SK-N-SH (cell line): ENCODE results near the gene KLC1. TPM values are rescaled to one million over a fixed set of nuclear protein-coding genes. Genes with fewer than 3 reads are reported as not detected.
A peak's percentile ranks its signal among the peaks of the same experiment; 100 is the strongest.

Source experiments
- CTCF ChIA-PET: fragments of 300-600, 350-600 bp; formaldehyde crosslinking; extraction: SDS; loops from one replicate; lab custom pipeline; 2021; lab: Yijun Ruan, JAX
- POLR2A ChIA-PET: fragments of 350-600 bp; sonication (Branson Sonifier 250); formaldehyde crosslinking; extraction: SDS; loops from one replicate; lab custom pipeline; 2020; ENCODE audit warnings: antibody characterized with exemption, inconsistent platforms; lab: Yijun Ruan, JAX
- DNase-seq: peaks from one replicate; pipeline ENCODE4 v3.0.0; 2012
- H2AFZ ChIP-seq: fragments of 200-600 bp; sonication (generic); 2 replicates; pipeline ENCODE4 v1.8.1; 2016; ENCODE audit warnings: antibody characterized with exemption, mild to moderate bottlenecking, low read depth
- H3F3A ChIP-seq: fragments of 200-600 bp; sonication (generic); replicated peaks from 2 replicates; pipeline ENCODE3; 2016; ENCODE audit warnings: antibody characterized with exemption, mild to moderate bottlenecking; ENCODE audit not compliant: insufficient read depth
- H3K27ac ChIP-seq, 2 experiments: fragments of 200-500 bp in 1 of 2; fragments of 200-600 bp in 1 of 2; sonication (Bioruptor generic) in 1 of 2; sonication (generic), shearing (Covaris generic) in 1 of 2; 2 replicates each; pipeline versions ENCODE4 v1.5.1 to v1.6.1; 2014 to 2016; ENCODE audit warnings: low read depth in 2 of 2, inconsistent platforms in 1 of 2, low read length in 1 of 2, mild to moderate bottlenecking in 1 of 2, mixed read lengths in 1 of 2
- H3K27me3 ChIP-seq: fragments of 200-600 bp; sonication (generic), shearing (Covaris generic); 2 replicates; pipeline ENCODE4 v1.6.1; 2016; ENCODE audit warnings: mixed run types; ENCODE audit not compliant: insufficient read depth
- H3K36me3 ChIP-seq, 2 experiments: fragments of 200-500 bp in 1 of 2; fragments of 200-600 bp in 1 of 2; sonication (Bioruptor generic) in 1 of 2; sonication (generic) in 1 of 2; replicated peaks in 1 of 2; 2 replicates each; pipeline versions ENCODE3 to v1.5.1; 2014 to 2016; ENCODE audit warnings: low read length in 1 of 2, mild to moderate bottlenecking in 1 of 2; ENCODE audit not compliant: insufficient read depth in 2 of 2, control insufficient read depth in 1 of 2
- H3K4me1 ChIP-seq, 2 experiments: fragments of 200-500 bp in 1 of 2; fragments of 200-600 bp in 1 of 2; sonication (Bioruptor generic) in 1 of 2; sonication (generic), shearing (Covaris generic) in 1 of 2; 2 replicates each; pipeline versions ENCODE4 v1.5.1 to v1.6.1; 2014 to 2016; ENCODE audit warnings: low read depth in 1 of 2, low read length in 1 of 2, mixed run types in 1 of 2; ENCODE audit not compliant: insufficient read depth in 2 of 2, control insufficient read depth in 1 of 2
- H3K4me2 ChIP-seq: fragments of 200-600 bp; sonication (generic), shearing (Covaris generic); 2 replicates; pipeline ENCODE4 v1.6.1; 2017; ENCODE audit warnings: mixed run types
- H3K4me3 ChIP-seq, 2 experiments: fragments of 200-500 bp in 1 of 2; fragments of 200-600 bp in 1 of 2; sonication (Bioruptor generic) in 1 of 2; sonication (generic), shearing (Covaris generic) in 1 of 2; 2 replicates each; pipeline versions ENCODE4 v1.5.1 to v1.8.1; 2014 to 2016; ENCODE audit warnings: low read depth in 2 of 2, inconsistent platforms in 1 of 2, low read length in 1 of 2, mild to moderate bottlenecking in 1 of 2, mixed read lengths in 1 of 2, moderate library complexity in 1 of 2
- H3K79me2 ChIP-seq: fragments of 200-600 bp; sonication (generic); 2 replicates; pipeline ENCODE4 v1.8.1; 2017; ENCODE audit warnings: mild to moderate bottlenecking; ENCODE audit not compliant: insufficient read depth
- H3K9ac ChIP-seq: fragments of 200-600 bp; sonication (generic); 2 replicates; pipeline ENCODE4 v1.6.1; 2017; ENCODE audit warnings: mixed run types
- H3K9me2 ChIP-seq: fragments of 200-600 bp; sonication (generic); 2 replicates; pipeline ENCODE4 v1.6.1; 2017; ENCODE audit warnings: mixed run types
- H3K9me3 ChIP-seq: fragments of 200-600 bp; sonication (generic); 2 replicates; pipeline ENCODE4 v1.6.1; 2017; ENCODE audit warnings: mixed run types, mild to moderate bottlenecking, moderate library complexity
- H4K20me1 ChIP-seq: fragments of 200-600 bp; sonication (generic); 2 replicates; pipeline ENCODE4 v1.6.1; 2017; ENCODE audit warnings: mild to moderate bottlenecking, mixed run types; ENCODE audit not compliant: insufficient read depth
- CHD2 ChIP-seq: fragments of 150-350 bp; IDR thresholded peaks from 2 replicates; pipeline ENCODE4 v1.6.1; 2018; ENCODE audit warnings: low read length; ENCODE audit not compliant: partially characterized antibody
- EP300 ChIP-seq, 2 experiments: IDR thresholded peaks; 2 replicates each; pipeline versions ENCODE4 v1.4.0 to v1.6.1; 2012; ENCODE audit warnings: borderline replicate concordance in 1 of 2, low read depth in 1 of 2, low read length in 1 of 2
- EZH2phosphoT487 ChIP-seq: fragments of 200-600 bp; sonication (generic); IDR thresholded peaks from 2 replicates; pipeline ENCODE4 v1.6.1; 2017; ENCODE audit warnings: low read depth, mixed run types, mild to moderate bottlenecking, antibody characterized with exemption, moderate library complexity, borderline replicate concordance
- FOSL2 ChIP-seq: IDR thresholded peaks from 2 replicates; pipeline ENCODE4 v1.4.0; 2012; ENCODE audit warnings: low read depth, mild to moderate bottlenecking, moderate library complexity, borderline replicate concordance
- FOXJ3 ChIP-seq: sonication (generic); formaldehyde crosslinking; IDR thresholded peaks from 2 replicates; pipeline ENCODE4 v1.5.1; 2020; ENCODE audit warnings: mild to moderate bottlenecking, missing genetic modification reagents
- FOXM1 ChIP-seq: IDR thresholded peaks from 2 replicates; pipeline ENCODE4 v1.4.0; 2012; ENCODE audit warnings: low read depth, mild to moderate bottlenecking
- JUND ChIP-seq: IDR thresholded peaks from 2 replicates; pipeline ENCODE4 v1.4.0; 2012
- MXI1 ChIP-seq: IDR thresholded peaks from 2 replicates; pipeline ENCODE4 v1.6.1; 2012; ENCODE audit warnings: mild to moderate bottlenecking, low read depth, low read length, improper control_type of control experiment
- NFIC ChIP-seq: IDR thresholded peaks from 2 replicates; pipeline ENCODE4 v1.4.0; 2012; ENCODE audit warnings: borderline replicate concordance
- POLR2AphosphoS5 ChIP-seq: IDR thresholded peaks from 2 replicates; pipeline ENCODE4 v1.6.1; 2012; ENCODE audit warnings: low read depth, low read length
- RFX5 ChIP-seq: IDR thresholded peaks from 2 replicates; pipeline ENCODE4 v1.6.1; 2012; ENCODE audit warnings: mild to moderate bottlenecking, improper control_type of control experiment, low read length
- SIN3A ChIP-seq: IDR thresholded peaks from 2 replicates; pipeline ENCODE4 v1.6.1; 2012; ENCODE audit warnings: low read depth, mild to moderate bottlenecking, low read length, moderate library complexity, borderline replicate concordance
- SMC3 ChIP-seq: IDR thresholded peaks from 2 replicates; pipeline ENCODE4 v1.6.1; 2012; ENCODE audit warnings: low read depth, low read length, improper control_type of control experiment
- TCF12 ChIP-seq: IDR thresholded peaks from 2 replicates; pipeline ENCODE4 v1.4.0; 2012
- USF2 ChIP-seq: fragments of 150-350 bp; IDR thresholded peaks from 2 replicates; pipeline ENCODE4 v1.6.1; 2017; ENCODE audit warnings: antibody characterized with exemption, low read length, low read depth, borderline replicate concordance
- WGBS: methylation state at CpG from one replicate; pipeline ENCODE4 v1.1.6; 2017; ENCODE audit warnings: low lambda C conversion rate; 5-methylcytosine and 5-hydroxymethylcytosine counted together
- polyA plus RNA-seq, 3 experiments: library from polyadenylated mRNA; depleted of rRNA; stranded (reverse); fragments of >200 nt; gene quantifications; 2 replicates each; pipeline ENCODE4 v1.2.3, GENCODE V29; 2012
- TF ChIP-seq, protein P1 (sequence below): fragments of 150-350 bp; IDR thresholded peaks from 2 replicates; pipeline ENCODE4 v1.6.1; 2016; ENCODE audit warnings: mild to moderate bottlenecking, low read depth, low read length
- TF ChIP-seq, protein P2 (sequence below): IDR thresholded peaks from 2 replicates; pipeline ENCODE4; 2012
- TF ChIP-seq, protein P3 (sequence below): IDR thresholded peaks from 2 replicates; pipeline ENCODE4 v1.6.1; 2012; ENCODE audit warnings: mild to moderate bottlenecking, low read depth, low read length, moderate library complexity

Gene KLC1
- polyA plus RNA-seq, 1 of the 3 experiments (the other 2 are of a cell fraction), result 308 TPM

DNA sequence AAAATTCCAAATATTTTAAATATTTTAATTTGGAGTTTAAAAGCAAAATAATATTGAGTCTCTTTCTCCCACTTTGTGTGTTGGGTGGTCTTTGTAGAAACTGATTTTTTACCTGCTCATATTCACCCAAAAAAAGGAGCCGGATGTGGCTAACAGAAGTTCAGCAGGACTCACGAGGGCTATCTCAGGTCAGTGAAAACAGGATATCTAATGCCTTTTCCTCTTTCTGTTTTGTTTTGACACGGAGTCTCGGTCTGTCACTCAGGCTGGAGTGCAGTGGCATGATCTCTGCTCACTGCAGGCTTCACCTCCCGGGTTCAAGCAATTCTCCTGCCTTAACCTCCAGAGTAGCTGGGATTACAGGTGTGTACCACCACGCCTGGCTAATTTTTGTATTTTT lies 35.4 kb upstream of the KLC1 start:
- H2AFZ ChIP-seq, result no peak overlapping the region
- POLR2A ChIA-PET, result interaction anchor here (0.6 to 0.9 kb wide), 2 partner anchors 28 to 35 kb away, joined by 3 to 4 read pairs; partner anchors contain the start of gene KLC1
- H3K9ac ChIP-seq, result no peak overlapping the region
- 91% methylated on average over 5 of the region's 6 CpGs for WGBS
- peaks cover 4 to 6% of the 10 kb centered on the region in 2 experiments for H3K36me3 ChIP-seq
- DNase-seq, result no peak
- no peaks in the 10 kb centered on the region for H3K9me3 ChIP-seq
- H3K9me2 ChIP-seq, result no peaks in the 10 kb centered on the region
- H3K27ac ChIP-seq, result peak overlapping the region in 1 of 2 experiments; percentile 33; a peak in 1 of 4 replicates
- H3K4me3 ChIP-seq, result no peak overlapping the region
- 0 out of 2 replicates have a peak, but pooled peaks cover 6% of the 10 kb centered on the region for H4K20me1 ChIP-seq
- H3K4me1 ChIP-seq, result peaks cover 0 to 34% of the 10 kb centered on the region in 2 experiments; a peak in 3 of 4 replicates
- TF ChIP-seq RFX5 (no peak), TCF12 (no peak), EP300 (IDR thresholded peaks at IDR 0.05; ENCODE audit: borderline replicate concordance in 1 of 2, low read depth in 1 of 2, low read length in 1 of 2) (no peak), USF2 (no peak), JUND (no peak), EZH2phosphoT487 (no peak), FOXJ3 (CRISPR knock-in tag) (no peak), SMC3 (no peak), MXI1 (no peak), POLR2AphosphoS5 (no peak), FOSL2 (no peak), NFIC (no peak), SIN3A (no peak), FOXM1 (no peak), CHD2 (no peak)
- TF ChIP-seq, protein P1, sequence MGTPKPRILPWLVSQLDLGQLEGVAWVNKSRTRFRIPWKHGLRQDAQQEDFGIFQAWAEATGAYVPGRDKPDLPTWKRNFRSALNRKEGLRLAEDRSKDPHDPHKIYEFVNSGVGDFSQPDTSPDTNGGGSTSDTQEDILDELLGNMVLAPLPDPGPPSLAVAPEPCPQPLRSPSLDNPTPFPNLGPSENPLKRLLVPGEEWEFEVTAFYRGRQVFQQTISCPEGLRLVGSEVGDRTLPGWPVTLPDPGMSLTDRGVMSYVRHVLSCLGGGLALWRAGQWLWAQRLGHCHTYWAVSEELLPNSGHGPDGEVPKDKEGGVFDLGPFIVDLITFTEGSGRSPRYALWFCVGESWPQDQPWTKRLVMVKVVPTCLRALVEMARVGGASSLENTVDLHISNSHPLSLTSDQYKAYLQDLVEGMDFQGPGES, result no peak
- TF ChIP-seq, protein P2, sequence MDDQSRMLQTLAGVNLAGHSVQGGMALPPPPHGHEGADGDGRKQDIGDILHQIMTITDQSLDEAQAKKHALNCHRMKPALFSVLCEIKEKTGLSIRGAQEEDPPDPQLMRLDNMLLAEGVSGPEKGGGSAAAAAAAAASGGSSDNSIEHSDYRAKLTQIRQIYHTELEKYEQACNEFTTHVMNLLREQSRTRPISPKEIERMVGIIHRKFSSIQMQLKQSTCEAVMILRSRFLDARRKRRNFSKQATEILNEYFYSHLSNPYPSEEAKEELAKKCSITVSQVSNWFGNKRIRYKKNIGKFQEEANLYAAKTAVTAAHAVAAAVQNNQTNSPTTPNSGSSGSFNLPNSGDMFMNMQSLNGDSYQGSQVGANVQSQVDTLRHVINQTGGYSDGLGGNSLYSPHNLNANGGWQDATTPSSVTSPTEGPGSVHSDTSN, result no peak
- TF ChIP-seq, protein P3, sequence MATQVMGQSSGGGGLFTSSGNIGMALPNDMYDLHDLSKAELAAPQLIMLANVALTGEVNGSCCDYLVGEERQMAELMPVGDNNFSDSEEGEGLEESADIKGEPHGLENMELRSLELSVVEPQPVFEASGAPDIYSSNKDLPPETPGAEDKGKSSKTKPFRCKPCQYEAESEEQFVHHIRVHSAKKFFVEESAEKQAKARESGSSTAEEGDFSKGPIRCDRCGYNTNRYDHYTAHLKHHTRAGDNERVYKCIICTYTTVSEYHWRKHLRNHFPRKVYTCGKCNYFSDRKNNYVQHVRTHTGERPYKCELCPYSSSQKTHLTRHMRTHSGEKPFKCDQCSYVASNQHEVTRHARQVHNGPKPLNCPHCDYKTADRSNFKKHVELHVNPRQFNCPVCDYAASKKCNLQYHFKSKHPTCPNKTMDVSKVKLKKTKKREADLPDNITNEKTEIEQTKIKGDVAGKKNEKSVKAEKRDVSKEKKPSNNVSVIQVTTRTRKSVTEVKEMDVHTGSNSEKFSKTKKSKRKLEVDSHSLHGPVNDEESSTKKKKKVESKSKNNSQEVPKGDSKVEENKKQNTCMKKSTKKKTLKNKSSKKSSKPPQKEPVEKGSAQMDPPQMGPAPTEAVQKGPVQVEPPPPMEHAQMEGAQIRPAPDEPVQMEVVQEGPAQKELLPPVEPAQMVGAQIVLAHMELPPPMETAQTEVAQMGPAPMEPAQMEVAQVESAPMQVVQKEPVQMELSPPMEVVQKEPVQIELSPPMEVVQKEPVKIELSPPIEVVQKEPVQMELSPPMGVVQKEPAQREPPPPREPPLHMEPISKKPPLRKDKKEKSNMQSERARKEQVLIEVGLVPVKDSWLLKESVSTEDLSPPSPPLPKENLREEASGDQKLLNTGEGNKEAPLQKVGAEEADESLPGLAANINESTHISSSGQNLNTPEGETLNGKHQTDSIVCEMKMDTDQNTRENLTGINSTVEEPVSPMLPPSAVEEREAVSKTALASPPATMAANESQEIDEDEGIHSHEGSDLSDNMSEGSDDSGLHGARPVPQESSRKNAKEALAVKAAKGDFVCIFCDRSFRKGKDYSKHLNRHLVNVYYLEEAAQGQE, result no peak
- H3K79me2 ChIP-seq, result no peaks in the 10 kb centered on the region
- CTCF ChIA-PET, result interaction anchor here (0.7 to 1.2 kb wide), 3 partner anchors 19 to 1354 kb away, joined by 3 to 4 read pairs (median 3); no protein-coding TSS in a partner anchor
- H3F3A ChIP-seq, result peaks cover 13% of the 10 kb centered on the region
- H3K27me3 ChIP-seq, result no peaks in the 10 kb centered on the region
- H3K4me2 ChIP-seq, result peak overlapping the region; percentile 27; the same call in 1 of the 2 replicates
